GM21381 (cell line): Measurements from ENCODE around the gene MAPK4.
"Not testable (repeated sequence)": the region's sequence is repeated elsewhere in the genome, so short reads cannot be mapped to it uniquely, and the experiment has no call there.

Source experiments
- ATAC-seq: cut with Tn5 transposase; IDR thresholded peaks from one replicate; pipeline ENCODE4 v1.9.1; 2021; ENCODE audit warnings: mild to moderate bottlenecking, moderate library complexity; ENCODE audit not compliant: unreplicated experiment

The MAPK4 gene

DNA sequence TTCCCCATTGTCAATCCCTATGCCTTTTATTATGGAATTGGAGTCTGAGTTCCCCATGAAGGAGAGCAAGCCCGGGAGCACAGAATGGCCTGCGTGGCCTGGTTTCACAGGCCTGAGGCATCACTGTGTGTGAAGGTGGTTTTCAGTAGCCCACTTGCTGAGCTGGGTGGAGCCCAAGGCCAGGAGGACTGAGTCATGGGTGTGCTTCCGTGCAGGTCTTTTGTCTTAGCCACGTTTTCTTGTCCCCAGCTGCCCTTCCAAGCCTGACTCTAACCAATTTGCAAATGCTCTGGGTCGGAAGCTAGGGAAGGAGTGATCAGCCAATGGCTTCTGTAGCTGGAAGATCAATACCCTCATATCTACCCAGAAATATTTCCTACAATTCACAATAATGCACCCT, 119.2 kb downstream of the MAPK4 start:
- ATAC-seq, result no peak

- ATAC-seq, result no peak
Observed at GRCh38 chr18:50679656-50680055, 119.8 kb downstream of the MAPK4 start.

DNA sequence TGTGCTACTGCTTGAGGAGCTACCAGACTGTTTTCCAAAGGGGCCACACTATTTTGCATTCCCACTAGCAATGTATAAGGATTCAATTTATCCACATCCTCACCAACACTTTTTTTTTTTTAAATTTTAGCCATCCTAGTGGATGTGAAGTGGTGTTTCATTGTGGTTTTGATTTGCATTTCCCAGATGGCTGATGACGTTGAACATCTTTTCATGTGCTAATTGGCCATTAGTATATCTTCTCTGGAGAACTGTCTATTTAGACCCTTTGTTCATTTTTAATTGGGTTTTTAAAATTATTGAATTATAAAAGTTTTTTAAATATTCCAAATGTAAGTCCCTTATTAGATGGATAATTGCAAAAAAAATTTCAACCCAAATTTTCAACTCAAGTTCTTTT, 121.1 kb downstream of the MAPK4 start:
- ATAC-seq, result no peak

- ATAC-seq, result no peak
Observed at GRCh38 chr18:50682852-50683251, 123.0 kb downstream of the MAPK4 start.

- ATAC-seq, result no peak
Observed at GRCh38 chr18:50686409-50686808, 126.5 kb downstream of the MAPK4 start.

DNA sequence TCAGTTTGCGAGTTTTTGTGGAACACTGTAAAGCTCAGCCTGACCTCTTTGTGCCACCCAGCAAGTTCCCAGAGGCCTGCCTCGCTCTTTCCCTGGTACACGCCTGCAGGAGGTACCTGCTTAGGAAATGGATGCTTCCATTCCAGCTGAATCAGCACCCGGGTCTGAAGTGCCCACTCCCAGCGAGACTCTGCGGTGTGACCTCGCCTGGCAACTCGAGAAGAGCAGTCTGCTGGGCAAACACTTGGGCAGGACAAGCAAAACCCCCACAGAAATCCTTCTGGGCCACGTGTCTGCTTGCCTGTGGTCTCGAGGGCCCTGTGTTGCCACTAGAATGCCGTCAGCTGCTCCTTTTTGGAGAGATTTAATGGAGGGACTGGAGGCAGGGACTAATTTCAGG, 127.6 kb downstream of the MAPK4 start:
- no peak for ATAC-seq

DNA sequence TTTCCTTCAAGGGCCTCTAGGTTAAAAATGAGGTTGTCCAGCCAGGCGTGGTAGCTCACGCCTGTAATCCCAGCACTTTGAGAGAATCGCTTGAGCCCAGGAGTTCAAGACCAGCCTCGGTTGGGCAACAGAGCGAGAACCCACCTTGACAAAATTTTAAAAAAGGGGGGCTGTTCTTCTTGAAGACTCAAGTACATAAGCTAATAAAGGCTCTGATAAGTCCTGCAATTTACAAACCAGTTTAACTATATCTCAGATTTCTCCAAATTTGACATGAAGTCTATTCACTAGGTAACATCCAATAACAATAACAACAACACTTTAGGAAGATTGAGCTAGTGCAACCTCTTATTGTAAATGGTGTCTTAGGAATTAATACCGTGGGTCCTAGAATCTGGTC, 129.7 kb downstream of the MAPK4 start:
- no peak for ATAC-seq

GRCh38 chr18:50694147-50694546, 134.3 kb downstream of the MAPK4 start:
- no peak for ATAC-seq

DNA sequence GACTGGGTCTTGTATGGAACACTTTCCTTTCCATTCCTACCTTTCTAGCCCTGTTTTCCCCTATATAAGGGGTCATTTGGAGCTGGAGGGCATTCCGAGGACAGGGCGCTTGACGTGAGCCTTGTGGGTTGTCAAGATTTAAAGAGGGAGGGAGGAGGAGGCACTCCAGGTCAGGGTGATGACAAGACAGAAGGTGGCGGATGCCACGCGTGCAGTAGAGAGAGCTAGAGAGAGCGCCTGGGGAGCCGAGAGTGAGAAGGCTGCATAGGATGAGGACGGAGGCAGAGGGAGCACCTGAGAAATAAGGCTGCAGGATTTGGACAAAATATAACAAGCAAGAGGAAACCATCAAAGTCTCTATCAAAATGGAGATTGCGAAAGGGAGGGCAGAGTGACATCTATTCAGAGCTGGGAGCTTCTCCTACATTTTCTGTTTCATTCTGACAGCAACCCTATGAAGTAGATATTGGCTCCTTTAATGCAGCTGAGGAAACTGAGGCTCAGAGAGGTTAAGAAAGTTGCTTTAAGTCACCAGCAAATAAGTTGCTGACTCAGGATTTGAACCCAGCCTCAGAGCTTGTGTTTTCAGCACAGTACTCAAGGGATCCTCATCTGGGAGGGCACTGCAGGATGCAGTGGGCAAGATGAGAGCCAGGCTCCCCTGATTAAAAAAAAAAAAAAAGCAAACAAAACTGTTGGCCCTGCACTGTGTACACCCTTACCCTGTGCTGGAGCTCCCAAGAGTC, 135.7 kb downstream of the MAPK4 start:
- no peak for ATAC-seq

DNA sequence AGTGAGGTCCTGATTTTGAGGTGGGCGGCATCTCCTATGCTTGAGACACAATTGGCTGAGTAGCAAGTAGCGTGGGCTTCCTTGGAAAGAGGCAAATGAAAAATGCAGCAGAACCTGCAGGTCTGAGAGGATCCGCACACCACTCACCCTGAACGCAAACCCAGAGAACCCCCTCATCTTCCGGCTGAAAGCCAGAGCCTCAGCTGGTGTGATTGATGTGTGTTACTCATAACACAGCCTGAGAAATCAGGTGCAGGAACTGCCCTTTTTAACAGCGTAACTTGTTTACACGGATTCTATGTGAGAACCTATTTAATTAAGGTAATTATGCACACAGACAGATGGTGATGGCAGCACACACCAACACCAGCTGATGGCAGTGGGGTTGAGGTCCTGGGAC, 136.5 kb downstream of the MAPK4 start:
- peak; percentile 29 for ATAC-seq

GRCh38 chr18:50696929-50697328, 137.0 kb downstream of the MAPK4 start:
- peak; percentile 69 for ATAC-seq

DNA sequence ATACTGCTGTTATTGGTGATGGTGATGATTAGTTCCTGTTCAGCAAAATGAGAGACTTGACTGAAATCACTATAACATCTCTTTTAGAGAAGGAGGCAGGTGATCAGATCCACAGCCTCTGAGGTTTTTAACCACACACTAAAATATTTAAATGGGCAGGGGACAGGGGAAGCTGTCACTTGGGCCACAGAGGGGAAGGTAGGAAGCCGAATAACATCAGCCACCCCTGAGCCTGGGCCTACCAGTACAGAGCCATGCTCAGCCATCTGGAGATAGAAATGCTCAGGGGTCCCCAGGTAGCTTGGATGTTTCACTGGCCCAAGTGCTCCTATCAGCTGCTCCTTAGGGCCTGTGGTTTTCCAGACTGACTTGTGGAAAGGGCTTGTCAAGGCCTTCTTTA, 137.6 kb downstream of the MAPK4 start:
- peak; percentile 24 for ATAC-seq

- ATAC-seq, result peak; percentile 40
Observed at GRCh38 chr18:50700245-50701165, 140.6 kb downstream of the MAPK4 start.

GRCh38 chr18:50704357-50704940, 144.6 kb downstream of the MAPK4 start:
- no peak for ATAC-seq

GRCh38 chr18:50706199-50706598, 146.3 kb downstream of the MAPK4 start:
- ATAC-seq, result no peak

- ATAC-seq, result no peak
Observed at GRCh38 chr18:50706651-50707050, 146.8 kb downstream of the MAPK4 start.

DNA sequence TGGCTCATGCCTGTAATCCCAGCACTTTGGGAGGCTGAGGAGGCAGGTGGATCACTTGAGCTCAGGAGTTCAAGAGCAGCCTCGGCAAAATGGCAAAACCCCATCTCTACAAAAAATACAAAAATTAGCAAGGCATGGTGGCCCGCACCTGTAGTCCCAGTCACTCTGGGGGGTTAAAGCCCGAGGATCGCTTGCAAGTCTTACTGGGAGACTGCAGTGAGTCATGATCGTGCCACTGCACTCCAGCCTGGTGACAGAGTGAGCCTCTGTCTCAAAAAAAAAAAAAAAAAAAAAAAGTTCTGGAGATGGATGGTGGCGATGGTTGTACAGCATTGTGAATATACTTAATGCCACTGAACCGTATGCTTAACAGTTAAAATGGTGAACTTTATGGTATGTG, 147.4 kb downstream of the MAPK4 start:
- ATAC-seq, result not testable (repeated sequence)

- ATAC-seq, result no peak
Observed at GRCh38 chr18:50707855-50708469, 148.1 kb downstream of the MAPK4 start.

DNA sequence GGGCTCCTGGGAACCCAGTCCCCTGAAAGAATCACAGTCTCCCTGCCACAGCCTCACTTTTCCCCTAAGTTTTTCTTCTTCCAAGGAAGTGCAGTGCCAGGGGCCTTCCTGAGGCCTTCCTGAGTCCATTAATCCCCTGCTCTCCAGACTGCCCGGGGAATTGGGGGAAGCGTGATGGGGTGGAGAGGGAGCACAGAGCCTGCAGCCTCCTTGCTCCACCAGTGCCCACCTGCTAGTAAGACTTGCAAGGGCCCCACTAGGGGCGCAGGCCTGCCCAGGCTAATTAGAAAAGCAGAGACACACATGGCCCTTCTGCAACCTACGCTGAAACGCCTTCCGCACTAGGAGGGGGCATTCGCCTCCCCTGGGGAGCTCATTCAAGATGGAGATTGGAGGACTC, 149.3 kb downstream of the MAPK4 start:
- no peak for ATAC-seq

DNA sequence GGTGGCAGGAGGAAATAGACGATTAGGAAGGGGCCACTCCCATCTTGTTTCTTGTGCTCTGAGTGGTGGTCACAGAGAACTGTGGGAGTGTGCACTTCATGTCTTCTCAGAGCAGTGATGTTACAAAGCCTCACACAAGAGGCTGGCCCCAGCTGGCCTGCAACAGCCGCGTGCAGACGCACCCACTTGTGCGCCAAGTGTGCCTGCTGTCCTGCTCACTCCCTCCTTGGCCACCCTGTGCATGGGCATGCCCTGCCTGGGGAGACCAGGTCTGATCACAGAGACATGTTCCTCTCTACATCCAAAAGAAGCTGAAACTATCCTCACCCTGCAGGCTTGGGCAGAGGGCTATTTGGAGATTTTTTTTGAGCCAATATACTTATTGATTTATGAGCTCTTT, 151.5 kb downstream of the MAPK4 start:
- ATAC-seq, result no peak

GRCh38 chr18:50715919-50716318, 156.0 kb downstream of the MAPK4 start:
- no peak for ATAC-seq
